ENCODE measurements around the gene TPRG1.

The TPRG1 gene

GRCh38 chr3:189286916-189287315 lies 115.1 kb downstream of the TPRG1 start:
- no peak for DNase-seq

DNA sequence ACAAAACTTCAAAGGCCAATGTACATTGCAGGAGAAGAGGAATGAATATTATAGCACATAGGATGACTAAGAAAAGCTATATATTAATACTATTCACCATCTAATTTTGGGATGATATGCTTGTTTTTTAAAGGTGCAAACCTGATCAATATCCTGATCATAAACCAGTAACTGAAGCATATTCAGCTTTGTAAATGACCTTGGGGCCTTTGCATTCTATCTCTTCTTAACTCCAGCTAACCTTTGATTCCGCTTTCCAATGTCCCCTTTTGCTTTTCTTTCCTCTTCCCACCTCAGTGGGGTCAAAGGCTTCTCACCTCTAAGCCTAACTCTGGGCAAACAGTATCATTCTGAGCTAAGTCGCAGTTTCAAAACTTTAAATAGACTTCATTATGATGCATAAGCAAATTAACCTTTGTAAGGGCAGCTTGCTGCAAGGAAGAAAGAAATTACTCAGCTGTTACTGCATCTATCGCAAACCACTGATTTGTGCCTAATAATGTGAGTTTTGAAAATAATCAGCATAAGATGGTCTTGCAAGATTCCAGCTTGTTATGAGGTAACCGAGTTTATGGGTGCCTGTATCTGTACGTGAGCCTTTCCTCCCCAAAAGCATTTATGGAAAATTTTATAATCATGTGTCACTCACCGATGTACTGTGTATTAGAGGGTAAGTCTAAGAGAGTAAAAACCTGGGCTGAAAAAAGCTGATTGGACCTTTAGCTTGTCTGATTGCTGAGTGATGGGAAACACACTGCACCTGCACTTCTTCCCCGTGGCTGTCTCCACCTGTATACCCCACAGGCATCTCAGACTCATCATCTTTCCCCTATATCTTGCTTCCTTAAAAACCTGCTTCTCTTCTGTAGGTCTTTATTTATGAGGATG lies 116.8 kb downstream of the TPRG1 start:
- no peak for DNase-seq

GRCh38 chr3:189289251-189289650 lies 117.5 kb downstream of the TPRG1 start:
- no peak for DNase-seq

DNA sequence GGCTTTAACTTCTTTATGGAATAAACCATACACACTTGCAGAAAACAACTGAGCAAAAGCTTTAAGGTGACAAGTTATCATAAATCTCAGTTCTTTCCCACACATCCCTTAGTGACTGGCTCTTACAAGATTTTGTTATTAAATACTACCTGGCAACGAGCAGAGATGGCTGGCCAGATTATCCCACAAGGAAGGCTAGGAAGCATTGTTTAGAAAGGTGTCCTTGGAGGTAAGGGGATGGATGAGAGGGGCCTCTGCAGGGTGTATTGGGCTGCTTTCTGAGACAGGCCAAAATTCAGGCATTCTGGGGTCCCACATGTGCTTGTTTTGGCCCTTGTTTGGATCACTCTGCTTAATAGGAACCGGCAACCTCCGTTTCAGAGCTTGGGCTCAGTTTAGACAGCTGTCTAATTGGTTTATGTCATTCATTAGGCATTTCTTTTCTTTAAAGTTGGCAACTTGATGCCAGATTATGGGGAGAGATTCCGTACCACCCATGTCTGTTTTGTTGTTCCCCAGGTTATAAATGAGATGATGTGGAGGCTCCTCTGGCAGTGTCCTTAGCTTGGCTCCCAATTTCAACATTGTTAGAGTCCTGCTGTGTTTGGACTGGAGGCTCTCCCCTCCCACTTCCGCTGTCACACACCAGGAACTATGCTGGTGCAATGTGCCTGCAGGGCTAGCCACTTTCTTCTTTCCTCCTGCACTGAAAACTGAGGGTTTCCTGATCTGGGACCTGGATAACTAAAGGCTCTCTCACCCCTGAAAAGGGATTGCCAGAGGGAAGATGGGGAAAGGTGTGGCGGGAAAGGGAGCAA lies 121.1 kb downstream of the TPRG1 start:
- no peak for DNase-seq

- no peak for DNase-seq
Measured at GRCh38 chr3:189294649-189295048, 122.9 kb downstream of the TPRG1 start.

DNA sequence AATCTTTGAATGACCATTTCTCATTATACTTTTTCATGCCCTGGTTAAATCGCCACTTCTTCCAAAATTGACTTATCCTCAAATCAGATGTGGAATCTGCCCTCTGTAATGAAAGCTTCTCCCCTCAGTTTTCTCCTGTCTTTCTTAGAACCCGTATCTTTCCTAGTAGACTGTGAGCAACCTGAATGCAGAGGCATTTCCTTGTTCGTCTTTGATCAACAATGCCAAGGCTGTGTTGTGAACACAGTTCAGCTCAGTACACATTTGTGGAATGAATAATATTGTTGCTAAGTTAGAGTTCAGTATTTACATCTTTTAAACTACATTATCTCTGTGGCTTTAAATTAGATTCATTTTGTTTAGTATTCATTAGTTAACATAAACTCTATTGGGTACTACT lies 123.3 kb downstream of the TPRG1 start:
- DNase-seq = no peak

- no peak for DNase-seq
Measured at GRCh38 chr3:189297932-189298331, 126.2 kb downstream of the TPRG1 start.

GRCh38 chr3:189298469-189299375 lies 127.0 kb downstream of the TPRG1 start:
- DNase-seq = no peak

DNA sequence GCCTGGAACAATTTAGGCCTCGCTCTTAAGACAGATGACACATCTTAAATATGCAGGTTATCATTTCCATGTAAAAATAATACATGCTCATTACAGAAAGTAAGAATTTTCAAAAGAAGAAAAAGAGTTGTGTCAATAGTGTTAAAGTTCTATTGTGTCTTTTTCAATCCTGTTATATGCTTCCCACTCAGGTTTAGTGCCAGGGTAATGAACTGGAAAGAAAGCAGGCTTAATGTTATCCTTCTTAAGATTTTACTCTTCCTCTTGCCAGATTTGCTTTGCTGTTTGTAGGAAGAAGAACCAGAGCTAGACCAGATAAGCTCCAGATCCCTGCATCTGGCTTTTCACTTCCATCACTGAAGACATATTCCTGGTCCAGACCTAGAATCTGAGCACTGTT lies 128.6 kb downstream of the TPRG1 start:
- no peak for DNase-seq

DNA sequence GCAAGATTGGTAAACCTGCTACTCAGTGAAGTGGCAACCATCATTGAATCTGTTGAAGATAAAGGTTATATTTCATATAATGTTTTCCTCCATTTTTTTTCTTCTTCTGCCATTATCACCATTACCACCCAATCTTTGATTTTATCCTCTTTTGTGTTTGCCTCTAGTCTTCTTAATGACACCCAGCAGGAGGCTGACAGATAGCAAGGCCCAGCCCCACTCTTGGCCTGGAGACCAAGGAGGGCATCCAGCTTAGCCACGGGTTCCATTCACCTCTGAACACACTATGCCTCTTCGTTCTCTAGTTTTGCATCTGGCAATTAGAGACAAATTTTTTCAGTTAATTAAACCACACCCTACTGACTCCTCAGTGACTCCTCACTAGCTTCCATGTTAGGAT lies 129.7 kb downstream of the TPRG1 start:
- DNase-seq = no peak

GRCh38 chr3:189303584-189303983 lies 131.8 kb downstream of the TPRG1 start:
- no peak for DNase-seq

- no peak for DNase-seq
Measured at GRCh38 chr3:189304465-189305351, 132.9 kb downstream of the TPRG1 start.

DNA sequence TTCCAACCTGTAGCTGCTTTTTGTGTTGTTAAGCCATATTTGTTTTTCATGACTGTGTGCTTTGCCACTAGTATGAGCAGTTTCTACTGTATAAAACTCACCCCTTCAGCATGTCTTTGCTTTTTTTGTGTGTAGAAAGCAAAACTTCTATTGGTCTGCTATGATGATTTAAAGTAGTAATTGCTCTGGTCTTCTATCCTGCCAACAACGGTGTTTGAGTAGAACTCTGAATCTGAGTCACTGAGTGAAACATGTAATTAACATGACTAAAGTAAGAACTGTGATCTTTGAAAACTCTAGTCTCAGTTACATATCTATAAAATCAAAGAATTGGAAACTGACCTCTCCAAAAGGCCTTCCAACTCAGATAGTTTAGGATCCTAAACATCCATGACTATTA lies 133.6 kb downstream of the TPRG1 start:
- DNase-seq = no peak

- DNase-seq = no peak
Measured at GRCh38 chr3:189307963-189308362, 136.2 kb downstream of the TPRG1 start.

GRCh38 chr3:189308608-189309007 lies 136.8 kb downstream of the TPRG1 start:
- no peak for DNase-seq

GRCh38 chr3:189309400-189309975 lies 137.7 kb downstream of the TPRG1 start:
- no peak for DNase-seq

GRCh38 chr3:189311521-189311920 lies 139.8 kb downstream of the TPRG1 start:
- DNase-seq = no peak

GRCh38 chr3:189312866-189313265 lies 141.1 kb downstream of the TPRG1 start:
- DNase-seq = no peak

GRCh38 chr3:189316296-189317019 lies 144.7 kb downstream of the TPRG1 start:
- DNase-seq = no peak

DNA sequence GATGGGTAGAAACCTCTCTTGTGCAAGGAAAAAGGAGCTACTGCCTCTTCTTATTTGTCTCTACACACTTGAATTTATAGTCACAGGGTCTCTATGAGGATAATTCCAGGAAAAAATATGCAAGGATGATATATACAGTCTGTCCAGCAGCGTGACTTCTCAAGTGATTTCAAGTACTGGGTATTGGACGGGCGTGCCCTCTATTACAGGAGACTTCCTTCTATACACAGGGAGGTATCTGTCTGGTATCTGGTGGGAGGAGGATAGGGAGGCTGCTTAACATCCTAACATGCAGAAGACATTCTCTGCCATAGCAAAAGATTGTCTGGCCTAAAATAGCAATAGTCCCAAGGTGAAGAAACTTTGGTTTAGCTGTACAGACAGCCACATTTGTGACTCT lies 146.1 kb downstream of the TPRG1 start:
- DNase-seq = no peak

DNA sequence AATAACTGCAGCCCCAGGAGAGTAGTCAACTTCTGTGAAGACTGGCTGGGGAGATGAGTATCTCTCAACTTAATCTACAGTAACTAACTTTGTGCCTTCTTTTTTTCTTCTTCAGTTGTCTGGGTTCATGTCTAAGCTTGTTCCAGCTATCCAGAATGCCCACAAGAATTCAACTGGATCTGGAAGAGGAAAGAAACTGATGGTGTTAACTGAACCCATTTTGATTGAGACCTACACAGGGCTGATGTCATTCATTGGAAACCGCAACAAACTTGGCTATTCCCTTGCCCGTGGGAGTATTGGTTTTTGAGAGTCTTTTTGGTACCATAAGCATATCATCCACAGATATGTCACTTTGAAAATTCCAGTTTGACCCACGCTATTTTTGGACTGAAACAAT lies 148.7 kb downstream of the TPRG1 start:
- DNase-seq = no peak

All from CD4-positive, alpha-beta T cell treated with Interferon gamma for 1 hour (primary cell).